ENCODE results near the gene DNM2.

The DNM2 gene

DNA sequence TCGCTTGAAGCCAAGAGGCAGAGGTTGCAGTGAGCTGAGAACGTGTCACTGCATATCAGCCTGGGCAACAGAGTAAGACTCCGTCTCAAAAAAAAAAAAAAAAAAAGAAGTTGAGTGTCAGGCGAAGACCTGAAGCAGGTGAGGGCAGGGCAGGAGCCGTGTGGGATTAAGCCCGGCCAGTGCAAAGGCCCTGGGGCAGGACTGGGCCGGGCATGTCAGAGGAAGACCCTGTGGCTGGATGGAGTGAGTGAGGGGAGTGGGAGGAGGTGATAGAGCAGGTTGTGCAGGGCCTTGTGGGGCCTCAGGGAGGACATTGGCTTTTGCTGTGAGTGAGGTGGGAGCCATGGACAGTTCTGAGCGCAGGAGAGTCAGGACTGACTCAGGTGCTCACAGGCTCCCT is 70.3 kb downstream of the DNM2 start:
- DNase-seq, result no peak

- DNase-seq, result no peak
These were observed 72.0 kb downstream of the DNM2 start for GRCh38 chr19:10789866-10790265.

GRCh38 chr19:10796653-10797052 is 78.8 kb downstream of the DNM2 start:
- no peak for DNase-seq

DNA sequence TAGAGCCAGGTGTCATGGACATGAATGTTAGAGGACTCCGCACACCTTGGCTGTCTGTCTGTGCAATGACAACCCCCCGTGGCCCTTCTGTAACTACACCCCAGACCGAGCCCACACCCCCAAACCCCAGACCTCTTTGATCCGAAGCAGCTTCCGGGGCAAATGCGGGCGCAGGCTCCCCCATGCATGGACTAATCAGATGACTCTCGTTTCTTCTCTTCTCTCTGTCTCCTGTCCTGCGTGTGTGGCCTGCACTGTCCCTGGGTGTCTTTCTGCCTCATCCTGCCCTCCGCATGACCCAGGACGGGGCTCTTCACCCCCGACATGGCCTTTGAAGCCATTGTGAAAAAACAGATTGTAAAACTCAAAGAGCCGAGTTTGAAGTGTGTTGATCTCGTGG is 79.2 kb downstream of the DNM2 start:
- no peak for DNase-seq

- no peak for DNase-seq
These were observed 79.8 kb downstream of the DNM2 start for GRCh38 chr19:10797541-10798256.

DNA sequence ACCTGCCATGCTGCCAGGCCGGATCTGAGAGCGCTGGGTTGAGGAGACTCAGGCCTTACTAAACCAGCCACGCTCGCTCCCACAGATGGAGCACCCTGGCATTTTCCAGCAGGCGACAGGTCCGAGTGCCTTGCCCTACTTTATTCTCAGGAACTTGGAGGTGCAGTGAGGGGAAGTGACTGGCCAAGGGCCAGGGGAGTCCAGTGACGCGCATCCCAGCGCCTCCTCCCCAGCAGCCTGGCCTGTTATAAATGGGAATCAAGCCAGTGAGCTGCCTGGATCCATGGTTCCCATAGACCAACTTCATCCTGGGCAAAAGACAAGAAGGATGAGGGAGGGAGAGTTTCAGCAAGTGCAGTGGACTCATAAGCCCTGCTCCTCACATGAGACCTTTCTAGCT is 82.6 kb downstream of the DNM2 start:
- DNase-seq, result no peak

GRCh38 chr19:10802479-10802878 is 84.6 kb downstream of the DNM2 start:
- DNase-seq, result no peak

DNA sequence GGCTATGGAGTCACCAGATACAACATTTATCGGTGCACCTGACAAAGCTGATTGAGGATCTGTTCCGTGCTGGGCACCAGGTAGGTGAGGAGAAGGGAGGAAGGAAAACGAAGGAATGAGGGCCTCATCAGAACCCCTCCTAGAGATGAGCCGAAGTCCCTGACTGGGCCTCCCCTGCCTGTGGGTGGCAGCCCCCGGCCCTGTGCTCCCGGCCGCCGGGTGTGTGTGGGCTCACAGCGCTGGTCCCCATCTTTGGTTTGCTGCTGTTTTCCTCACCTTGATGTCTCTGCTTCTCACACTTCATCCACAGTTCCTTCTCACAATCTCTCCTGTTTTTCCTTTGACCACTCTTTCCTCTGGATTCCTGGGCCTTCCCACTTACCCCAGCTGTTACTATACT is 85.4 kb downstream of the DNM2 start:
- no peak for DNase-seq

- DNase-seq, result no peak
These were observed 87.3 kb downstream of the DNM2 start for GRCh38 chr19:10805065-10805757.

- no peak for DNase-seq
These were observed 87.9 kb downstream of the DNM2 start for GRCh38 chr19:10805758-10806247.

DNA sequence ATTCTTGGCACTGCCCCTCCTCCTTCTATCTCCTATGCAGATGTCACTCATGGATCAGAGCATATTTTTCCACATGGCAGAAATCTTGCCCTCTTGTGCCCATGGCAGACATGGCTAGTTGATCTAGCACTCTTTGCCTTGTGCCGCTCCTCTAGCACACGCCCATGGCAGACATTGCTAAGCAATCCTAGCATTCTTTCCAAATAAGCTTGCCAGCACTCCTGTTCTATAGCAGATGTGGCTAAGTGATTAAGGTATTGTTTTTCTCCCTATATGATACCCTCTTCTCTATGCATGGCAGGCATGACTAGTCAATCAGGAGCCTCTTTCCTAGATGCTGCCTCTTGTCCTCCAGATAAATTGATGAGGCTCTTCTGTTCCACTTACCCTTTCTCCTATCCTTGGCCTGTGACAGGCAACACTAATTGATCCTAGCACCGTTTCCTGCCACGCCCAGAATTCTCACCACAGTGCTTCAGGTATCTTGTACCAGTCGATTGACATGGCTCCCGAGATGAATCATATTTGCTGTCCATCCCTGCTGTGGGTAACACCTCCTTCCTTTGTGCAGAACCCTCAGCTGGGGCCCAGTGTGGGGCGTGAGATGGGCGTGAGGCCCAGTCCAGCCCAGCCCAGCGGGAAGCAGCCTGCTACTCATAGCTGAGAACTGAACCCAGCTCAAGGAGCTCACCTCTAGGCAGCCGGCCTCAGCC is 91.2 kb downstream of the DNM2 start:
- no peak for DNase-seq

DNA sequence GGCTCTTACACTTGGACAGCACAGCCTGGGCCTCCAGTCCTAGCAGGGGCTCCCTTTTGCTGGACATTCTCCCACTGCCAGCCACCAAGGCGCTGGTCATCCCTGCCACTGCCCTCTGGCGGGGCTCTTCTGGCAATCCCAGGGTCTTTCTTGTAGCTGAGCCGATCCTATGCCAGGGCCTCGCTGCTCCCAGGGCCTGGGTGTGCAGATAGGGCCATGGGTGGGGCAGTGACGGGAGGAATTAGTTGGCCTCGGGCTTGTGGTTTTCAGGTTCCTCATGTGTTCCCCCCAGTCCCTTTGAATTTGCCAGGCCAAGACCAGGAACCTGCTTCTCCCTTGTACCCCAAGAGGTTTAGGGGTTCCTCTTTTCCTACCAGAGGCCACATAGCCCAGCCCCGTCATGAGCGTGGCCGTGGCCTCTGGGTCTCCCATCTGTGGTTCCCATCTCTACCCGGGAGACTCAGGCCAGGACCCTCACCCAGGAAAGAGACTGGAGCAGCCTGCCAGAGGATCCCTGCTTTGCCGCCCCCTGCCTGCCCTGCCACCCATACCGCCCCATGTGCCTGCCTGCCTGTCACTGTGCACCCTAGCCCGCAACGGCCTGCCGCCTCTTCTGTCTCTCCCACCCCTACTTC is 91.9 kb downstream of the DNM2 start:
- DNase-seq, result no peak

GRCh38 chr19:10811391-10812111 is 93.7 kb downstream of the DNM2 start:
- no peak for DNase-seq

GRCh38 chr19:10812196-10812595 is 94.3 kb downstream of the DNM2 start:
- DNase-seq, result no peak

GRCh38 chr19:10812902-10813404 is 95.1 kb downstream of the DNM2 start:
- DNase-seq, result no peak

DNA sequence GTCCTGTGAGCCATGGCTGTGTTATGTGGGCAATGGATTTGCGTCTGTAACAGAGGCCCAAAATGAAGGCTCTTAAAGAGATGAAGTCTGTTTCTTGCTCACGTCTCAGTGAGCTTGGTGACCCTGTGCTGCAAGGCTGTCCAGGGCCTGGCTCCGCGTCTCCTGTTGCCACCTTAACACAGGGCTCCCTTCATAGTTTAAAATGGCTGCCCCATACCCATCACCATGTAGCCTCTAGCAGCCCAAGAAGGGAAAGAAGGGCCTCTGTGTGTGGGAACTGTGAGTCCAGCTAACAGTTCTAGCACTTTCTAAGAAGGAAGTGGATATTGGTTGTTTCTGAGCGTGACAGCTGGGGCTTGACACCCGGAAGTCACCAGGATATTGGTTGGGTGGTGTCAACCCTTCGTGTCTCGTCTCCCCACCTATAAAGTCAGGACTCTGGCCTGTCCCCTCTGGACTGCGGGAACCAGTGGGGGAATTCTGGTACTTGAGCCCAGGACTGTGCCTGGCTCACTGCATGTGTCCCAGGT is 97.2 kb downstream of the DNM2 start:
- no peak for DNase-seq

DNA sequence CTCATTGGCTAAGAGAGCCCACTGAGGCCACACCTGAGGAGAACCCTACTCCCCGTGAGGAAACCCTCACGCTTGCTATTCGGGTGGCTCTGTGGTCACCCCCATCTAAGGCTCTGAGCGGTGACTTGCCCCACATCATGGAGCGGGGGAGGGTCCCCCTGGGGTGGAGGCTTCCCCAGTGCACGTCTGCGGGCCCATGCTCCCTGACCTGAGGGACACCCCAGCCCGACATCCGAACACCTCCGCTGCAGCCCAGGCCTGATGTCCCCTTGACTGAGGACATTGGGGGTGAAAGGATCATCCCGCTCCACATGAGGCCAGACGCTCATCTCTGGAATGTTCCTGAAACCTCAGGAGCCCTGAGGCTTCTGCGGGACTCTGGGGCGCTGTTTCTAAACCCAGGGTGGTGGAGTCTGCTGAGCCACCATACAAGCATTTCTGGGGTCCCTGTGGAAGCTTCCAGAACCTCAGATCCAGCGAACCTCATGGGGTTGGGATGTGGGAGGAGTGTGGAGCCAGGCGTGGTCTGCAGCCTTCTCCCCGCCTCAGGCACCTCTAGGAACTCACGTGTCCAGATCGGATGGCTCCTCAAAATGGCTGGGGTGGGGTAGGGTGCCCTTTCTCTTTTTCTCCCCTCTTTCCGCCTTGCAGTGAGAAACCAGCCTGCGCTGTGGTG is 98.2 kb downstream of the DNM2 start:
- no peak for DNase-seq

GRCh38 chr19:10816691-10817090 is 98.8 kb downstream of the DNM2 start:
- DNase-seq, result no peak

- DNase-seq, result no peak
These were observed 99.6 kb downstream of the DNM2 start for GRCh38 chr19:10817291-10818038.

GRCh38 chr19:10818301-10819123 is 100.6 kb downstream of the DNM2 start:
- no peak for DNase-seq

Measured in NCI-H2171 (cell line).